ENCODE data around the gene FAAP20.

FAAP20 gene

DNA sequence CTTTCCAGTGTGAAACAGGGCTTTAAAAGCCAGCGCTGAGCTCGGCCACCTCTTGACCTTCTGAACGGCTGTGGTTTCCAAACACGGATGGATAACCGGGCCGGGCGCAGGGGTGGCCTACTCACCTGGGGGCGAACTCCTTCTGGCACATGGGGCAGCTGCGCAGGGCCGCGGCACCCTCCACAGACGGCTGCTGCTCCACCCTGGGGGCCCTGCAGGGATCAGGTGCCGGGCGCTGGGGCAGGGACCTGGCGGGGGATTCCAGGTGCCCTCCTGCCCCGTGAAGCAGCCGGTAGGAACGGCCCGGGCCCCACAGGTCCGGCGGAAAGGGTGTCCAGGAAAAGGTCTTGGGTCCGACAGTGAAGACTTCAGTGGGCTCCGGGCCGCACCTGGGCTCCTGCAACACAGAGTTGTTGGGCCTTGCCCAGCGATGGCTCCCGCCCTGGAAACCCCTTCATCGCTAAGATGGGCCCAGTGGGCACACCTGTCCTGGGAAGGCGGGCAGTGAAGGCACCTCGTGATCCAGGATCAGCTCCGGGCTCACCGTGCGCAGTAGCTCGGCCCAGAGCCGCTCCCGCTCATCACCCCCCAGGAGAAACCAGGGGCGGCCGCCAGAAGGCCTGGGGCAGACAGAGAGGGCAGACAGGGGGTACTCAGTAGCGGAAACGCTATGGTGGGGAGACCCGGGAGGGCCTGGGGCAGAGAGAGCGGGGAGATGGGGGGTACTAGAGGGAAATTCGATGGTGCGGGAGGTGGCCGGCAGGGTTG lies 874 bp downstream of the FAAP20 start:
- no peak for DNase-seq

DNA sequence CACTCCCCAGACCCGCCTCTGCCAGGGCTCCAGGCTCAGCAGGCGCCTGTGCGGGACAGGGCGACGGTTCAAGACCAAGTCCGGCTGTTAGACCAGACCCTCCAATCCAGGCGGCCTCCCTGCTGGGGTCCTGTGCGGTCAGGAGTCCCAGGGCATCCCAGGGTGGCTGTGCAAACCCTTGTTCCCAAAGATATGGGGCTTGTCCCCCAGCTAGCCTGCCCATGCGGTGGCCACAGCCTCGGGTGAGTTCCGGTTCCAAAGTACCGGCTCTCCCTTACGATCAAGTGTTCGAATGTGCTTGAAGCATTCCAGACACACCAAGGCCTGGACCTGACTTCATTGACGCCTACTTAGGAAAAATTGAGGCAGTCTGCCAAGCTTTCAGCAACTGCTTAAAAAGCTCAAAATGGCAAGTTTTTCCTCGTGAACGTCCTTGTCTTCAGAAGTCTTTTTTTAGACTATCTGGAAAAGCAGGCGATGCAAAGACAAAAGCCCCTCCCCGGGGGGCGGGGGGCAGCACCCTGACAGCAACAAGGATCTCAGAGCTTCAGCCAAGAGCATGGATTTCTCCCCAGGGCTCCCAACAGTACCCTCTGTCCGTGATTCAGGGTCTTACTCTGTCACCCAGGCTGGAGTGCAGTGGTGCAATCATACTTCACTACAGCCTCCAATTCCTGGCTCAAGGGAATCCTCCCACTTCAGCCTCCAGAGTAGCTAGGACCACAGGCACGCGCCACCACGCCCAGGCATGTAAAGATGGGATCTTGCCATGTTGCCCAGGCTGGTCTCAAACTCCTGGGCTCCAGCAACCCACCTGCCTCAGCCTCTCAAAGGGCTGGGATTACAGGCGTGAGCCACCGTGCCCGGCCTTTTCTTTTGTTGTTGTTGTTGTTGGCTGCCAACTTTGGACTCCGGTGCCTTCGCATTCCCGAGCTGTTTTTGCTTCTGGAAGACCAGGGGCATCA lies 2.3 kb downstream of the FAAP20 start:
- peak; percentile 58 for DNase-seq

DNA sequence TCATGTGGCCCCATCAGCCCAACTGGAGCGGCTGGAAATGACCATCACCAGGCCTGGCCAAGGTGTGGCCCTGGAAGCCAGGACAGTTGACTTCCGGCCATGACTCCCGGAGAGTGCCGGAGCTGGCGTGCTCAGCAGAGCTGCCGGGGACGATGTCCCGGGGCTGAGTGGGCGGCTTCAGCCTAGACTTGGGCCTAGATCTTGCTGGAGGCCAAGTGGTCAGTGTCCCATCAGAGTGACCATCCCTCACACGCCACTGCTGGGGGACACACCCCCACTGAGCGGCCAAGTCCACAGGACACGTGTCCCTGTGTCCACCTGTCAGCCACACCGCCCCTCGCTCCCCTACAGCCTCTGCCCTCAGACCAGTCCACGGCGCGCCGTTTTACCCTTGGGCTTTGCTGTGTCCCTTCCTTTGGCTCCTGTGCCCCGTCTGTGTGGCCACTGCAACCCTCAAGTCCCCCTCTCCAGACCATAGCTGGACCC lies 4.0 kb downstream of the FAAP20 start:
- no peak for DNase-seq

DNA sequence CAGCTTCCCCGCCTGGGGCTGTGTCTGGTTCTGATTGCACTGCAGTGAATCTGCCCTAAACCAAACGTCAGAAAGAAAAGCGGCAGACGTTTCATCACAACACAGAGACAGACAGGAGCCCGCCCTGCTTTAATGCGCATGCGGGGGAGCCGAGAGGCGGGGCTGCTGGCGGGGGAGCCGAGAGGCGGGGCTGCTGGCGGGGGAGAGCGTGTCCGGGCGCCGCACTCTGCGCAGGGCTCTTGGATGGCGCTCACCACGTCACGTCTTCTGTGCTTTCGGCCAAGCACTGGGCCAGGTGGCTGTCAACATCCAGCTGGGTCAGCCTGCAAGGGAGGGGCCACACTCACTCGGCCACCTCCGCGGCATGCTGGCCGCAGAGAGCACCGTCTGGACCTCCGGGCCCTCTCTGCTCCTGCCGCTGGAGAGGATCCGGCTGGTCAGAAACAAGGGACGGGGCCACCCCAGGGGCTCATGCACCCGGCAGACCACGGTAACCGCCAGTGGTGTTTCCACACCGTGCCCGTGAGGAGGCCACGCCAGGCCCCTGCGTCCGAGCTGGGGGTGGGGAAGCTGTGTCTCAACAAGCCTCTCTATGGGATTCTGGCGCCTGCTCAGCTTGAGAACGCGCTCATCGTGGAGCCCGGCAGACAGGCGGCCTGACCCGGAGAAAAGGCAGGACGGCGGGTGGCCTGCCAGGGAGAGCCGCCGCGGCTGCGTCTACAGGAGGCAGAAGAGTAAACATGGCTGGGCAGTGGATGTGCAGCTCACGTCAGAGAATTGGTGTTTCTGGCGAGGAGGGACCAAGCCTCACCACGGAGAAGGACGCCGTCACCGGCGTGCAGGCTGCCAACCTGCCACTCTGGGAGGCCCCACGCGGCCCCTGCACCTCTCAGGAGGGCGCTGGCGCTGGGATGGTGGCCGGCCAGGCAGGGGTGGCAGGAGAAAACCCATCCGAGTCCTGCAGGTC lies 4.8 kb downstream of the FAAP20 start:
- DNase-seq = peak; percentile 95

DNA sequence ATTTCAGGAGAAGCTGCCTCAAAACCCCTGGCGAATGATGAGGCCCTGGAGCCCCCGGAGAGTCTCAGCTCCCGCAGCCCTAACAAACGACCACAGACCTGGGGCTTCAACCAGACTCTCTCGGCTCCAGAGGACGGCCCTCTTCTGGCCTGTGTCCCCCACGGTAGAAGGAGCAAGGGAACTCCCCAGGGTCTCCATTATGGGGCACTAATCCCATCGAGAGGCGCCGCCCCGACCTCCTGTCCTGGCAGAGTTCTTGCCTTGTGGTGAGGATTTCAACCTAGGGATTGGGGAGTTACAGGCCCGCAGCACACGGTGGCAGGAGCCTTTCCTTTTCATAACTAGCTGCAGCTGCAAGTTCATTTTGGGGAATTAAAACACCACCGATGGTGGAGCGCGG lies 6.2 kb downstream of the FAAP20 start:
- no peak for DNase-seq

DNA sequence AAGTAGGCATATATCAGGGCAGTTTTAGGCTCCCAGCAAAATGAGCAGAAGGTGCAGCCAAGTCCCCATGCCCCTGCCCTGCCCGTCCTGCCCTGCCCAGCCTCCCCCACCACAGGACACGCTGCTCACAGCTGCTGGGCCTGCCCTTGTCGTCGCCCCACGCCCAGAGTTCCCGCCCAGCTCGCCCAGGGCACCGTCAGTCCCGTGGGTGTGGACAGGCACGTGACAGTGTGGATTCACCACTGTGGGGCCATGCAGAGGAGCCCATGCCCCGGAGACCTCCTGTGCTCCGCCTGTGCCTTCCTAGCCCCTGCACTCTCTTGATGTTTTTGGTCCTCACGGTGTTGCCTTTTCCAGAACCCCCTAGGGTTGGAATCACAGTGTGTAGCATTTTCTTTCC lies 7.0 kb downstream of the FAAP20 start:
- no peak for DNase-seq

DNA sequence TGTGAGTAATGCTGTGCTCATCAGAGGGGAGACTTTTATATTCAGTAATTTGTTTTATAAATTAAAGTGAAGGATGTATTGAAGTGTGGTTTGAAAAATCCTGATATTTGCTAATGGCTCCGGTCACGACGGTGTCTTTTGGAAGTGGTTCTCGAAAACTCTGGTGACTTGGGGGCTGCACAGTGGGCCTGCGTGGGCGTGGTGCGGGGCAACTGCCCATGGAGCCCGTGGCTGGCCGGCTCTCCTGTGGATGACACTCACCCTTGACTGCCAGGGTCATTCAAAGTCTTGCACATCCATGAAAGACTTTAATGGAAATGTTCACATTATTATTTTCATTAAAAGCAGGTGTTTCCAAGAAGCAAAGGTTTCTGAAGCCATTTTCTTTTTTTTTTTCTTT lies 7.7 kb downstream of the FAAP20 start:
- no peak for DNase-seq

DNA sequence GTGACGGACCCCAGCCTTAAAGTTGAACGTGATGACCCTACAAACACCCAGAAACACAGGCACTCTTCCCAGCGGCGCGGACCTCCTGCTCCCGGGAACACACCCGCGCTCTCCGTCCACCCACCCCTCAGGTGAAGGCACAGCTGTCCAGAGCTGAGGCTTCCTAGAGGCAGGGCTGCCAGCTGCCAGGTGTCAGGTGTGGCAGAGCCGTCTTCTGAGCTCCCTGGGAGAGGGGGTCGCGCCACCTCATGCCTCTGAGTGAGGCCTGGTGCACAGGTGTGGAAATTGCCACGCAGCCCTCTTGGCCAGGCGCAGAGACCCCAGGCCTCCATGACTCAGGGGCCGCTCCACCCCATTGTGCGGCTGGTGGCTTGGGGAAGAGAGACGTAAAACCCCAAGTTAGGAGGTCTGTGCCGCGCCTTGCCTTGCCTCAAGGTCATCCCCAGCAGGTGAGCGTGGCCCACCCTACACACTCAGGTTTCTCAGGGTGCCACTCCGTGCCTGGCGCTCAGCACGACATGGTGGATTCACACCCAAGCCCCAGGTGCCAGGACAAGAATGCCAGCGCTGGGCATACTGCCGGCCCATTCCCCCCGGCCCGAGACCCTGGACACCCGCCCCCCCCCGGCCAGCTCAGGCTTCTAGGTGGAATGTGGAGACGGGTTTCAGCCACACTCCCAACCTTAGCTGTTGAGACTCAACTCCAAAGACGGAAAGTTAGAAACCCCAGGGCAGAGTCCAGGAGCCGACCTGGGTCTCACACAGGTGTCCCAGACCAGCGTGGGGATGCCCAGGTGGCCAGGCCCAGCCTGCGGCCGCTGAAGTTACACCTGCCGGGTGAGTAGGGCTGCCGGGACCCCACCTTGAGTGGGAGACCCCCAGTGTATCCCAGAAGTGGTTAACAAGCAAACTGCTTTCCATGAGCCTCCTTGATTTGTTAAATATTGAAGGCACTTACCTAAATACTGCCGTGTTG lies 8.4 kb downstream of the FAAP20 start:
- no peak for DNase-seq

DNA sequence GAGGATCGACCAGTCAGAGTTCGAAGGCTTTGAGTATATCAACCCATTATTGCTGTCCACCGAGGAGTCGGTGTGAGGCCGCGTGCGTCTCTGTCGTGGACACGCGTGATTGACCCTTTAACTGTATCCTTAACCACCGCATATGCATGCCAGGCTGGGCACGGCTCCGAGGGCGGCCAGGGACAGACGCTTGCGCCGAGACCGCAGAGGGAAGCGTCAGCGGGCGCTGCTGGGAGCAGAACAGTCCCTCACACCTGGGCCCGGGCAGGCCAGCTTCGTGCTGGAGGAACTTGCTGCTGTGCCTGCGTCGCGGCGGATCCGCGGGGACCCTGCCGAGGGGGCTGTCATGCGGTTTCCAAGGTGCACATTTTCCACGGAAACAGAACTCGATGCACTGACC lies 9.6 kb downstream of the FAAP20 start:
- DNase-seq = no peak

DNA sequence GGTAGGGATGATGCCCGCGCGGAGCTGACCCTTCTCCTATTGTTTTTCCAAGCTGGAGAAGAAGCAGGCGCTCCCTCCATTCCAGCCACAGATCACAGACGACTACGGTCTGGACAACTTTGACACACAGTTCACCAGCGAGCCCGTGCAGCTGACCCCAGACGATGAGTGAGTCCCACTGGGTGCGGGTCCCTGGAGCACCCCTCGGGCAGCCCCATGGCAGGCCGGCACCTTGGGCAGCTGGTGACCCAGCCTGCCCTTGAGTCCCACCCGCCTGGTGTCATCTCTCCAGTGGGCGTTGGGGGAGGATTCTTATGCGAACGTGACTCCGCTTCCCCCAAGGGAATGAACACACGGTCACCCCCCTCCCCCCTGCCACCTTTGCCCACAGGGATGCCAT lies 10.0 kb downstream of the FAAP20 start:
- DNase-seq = no peak

DNA sequence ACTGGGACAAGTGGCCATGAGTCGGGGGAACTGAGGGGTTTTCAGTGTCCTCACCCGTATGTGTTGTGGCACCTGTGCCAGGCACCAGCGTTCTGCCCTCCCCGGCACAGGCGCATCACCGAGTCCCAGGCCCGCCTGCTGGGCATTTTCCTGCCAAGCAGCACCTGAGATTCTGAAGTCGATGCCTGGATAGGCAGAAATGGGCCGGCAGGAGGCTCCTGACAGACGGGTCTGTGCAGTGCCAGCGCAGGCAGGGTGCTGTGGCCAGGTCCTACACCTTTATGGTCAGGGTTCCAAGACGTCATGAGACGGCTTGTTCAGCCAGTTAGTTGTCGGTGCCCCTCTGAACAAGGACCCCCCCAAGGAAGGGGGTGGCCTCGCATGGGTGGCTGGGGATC lies 10.6 kb downstream of the FAAP20 start:
- no peak for DNase-seq

DNA sequence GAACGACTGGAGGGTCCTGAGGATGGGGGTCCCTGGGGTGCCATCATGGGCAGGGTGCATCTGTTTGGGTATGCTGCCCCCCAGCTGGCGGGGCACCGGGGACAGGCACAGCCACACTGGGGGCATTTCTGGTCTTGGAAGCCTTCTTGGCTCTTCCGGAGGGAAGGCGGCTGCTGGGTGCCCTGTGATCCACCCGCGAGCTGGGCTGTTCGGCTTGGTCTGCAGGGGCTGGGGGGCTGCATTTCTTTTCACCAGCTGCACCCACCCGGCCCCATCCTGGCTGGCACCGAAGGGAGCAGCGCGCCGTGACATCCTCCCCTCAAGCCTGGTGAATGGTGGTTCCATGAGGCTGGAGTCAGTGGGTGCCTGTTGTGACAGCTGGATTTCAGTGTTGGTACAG lies 12.2 kb downstream of the FAAP20 start:
- no peak for DNase-seq

DNA sequence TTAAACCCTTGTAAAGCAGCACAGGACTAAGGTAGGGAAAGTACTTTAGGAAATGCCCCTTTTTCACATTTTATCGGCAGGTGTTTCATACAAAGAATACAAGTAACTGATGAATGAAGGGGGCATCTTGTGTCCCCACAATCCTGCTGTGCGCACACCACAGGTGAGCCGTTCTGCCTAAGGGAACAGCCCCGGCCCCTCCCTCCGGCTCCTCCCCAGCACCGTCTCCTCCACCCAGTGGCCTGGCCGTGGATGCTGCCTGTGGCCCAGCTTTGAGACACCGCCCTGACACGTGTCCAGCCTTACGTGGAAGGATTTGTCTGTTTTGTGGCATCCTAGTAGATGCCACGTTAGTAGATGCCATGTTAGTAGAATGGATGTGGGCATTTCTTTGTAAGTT lies 12.8 kb downstream of the FAAP20 start:
- DNase-seq = no peak

DNA sequence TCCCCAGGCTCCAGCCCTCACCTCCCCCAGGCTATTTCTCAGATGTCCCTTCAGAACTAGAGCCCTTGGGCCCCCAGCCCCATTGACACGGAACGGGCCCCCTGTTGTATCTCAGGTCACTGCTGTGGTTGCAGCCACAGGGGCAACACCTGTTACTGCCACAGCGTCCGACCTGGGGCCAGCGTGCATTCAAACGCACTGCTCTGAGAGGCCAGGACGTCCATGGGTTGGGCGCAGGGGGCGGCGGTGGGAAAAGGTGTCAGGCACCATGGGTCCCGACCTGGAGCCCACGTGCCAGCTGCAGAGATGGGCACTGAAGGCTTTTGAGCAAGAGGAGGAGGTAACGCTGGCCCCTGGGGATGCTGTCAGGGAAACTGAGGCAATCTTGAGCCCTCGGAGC lies 13.3 kb downstream of the FAAP20 start:
- no peak for DNase-seq

DNA sequence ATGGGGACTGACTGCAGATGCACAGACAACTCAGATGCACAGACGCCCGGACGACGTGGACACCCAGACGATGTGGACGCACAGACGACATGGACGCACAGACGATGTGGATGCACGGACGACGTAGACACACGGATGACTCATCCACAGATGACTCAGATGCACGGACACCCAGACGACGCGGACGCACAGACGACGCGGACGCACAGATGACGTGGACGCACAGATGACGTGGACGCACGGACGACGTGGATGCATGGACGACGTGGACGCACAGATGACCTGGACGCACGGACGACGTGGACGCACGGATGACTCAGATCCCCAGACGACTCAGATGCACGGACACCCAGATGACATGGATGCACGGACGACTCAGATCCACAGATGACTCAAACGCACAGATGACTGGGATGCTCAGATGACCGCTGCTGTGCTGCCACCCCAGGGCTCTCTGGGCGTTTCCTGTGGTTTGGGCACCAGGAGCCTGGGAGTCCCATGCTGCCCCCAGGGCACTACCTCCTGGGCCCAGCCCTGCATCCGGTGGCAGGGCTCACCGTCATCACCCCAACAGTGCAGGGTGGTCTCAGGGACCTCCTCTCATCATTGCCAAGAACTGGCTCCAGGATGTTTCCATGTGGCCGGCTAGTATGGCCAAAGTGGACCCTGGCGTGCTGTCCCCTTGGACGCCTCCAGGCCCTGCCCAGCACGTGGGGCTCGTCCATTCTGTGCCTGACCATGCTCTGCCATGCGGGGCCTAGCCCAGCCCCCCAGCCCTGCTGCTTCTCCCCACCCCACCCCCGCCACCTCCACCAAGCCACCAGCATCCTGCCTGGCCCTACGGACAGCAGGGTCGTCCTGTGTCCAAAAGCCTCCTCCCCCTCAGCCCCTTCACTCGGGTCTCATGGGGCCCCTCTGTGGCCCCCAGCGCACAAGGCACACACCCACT lies 14.0 kb downstream of the FAAP20 start:
- DNase-seq = no peak

DNA sequence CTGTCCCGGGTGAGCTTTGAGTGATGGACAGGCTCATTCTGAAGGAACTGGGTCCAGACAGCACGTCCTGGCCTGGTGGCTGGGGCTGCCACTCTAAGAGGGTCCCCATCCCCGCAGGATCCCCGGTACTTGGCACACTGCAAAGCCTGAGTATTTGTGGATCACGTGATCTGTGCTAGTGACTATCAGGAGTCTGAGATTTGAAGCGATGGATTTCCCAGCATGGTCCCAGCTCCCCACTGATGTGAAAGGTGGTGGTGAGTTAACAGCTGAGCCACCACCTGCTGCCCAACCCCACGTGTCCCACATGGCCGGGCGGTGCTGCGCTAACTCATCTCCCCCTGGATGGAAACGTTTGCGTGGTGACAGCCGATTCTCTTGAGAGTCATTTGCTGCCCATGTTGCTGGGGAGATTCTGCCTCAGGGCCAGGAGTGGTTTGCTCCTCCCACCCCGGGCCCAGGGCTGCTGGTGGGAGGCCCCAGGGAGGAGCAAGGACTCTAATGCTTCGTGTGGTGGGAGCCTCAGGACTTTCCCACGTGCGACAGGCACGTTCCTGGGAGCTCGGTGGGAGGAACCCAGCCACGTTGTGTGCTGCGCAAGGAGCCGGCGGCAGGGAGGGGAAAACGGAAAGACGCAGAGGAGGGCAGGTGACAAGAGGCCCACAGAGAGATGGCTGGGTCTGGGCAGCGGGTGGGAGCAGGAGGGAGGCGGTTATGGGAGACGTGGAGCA lies 15.1 kb downstream of the FAAP20 start:
- DNase-seq = no peak

DNA sequence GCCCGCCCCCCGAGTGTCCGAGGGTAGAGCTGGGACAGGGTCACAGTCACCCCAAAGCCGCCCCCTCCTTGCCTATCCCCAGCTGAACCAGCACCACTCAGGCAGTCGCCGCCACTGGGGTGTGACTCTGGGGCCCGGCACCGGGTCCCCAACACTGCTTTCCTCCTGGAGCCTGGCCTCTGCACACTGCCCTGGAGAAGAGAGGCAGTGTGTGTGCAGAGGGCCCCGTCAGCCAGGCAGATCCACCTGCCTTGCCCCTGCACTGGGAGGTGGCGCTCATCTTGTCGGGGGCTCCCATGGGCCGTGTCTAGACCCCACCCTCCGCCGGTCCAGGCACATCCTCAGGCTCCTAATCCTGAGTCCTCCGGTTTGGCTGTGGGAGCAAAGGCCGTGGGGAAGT lies 15.7 kb downstream of the FAAP20 start:
- no peak for DNase-seq

DNA sequence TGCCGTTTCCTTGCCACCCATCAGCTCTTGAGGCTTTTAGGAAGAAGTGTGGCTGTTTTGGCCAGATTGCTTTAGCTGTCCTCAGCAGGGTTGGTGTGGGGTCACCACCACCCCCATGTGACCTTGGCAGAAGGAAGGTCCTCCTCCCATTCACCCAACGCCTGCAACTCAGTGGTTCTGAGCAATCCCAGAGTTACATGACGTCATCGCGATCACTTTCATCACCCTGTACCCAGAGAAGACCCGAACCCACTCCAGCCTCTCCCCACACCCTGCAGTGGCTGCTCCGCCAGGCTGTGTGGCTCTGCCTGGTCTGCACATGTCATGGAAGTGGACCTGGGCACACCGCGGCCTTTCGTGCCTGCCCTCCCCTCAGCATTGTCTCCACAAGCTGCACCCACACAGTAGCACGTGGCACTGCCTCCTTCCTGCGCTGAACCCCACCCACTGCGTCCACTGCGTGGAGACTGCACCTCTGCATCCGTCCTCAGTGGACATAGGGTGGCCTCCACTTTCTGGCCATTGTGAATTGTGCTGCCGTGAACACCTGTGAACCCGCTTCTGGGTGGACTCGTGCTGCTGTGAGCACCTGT lies 16.5 kb downstream of the FAAP20 start:
- no peak for DNase-seq

DNA sequence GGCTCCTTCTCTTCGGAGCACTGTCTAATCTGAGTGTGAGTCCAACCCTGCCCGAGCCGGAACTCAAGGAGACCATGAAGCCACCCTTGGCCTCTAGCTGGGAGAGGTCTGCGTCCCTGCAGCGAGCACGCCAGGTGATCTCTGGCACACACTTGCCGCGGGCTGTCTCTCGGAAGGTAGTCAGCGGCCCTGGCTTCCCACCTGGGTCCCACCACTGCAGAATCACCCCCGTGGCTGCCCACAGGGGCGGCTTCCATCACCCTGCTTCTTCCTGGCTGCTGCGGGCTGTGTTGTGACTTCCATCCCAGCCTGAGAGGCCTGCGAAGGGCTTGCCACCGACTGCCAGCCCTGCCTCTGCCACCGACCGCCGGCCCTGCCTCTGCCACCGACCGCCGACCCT lies 17.0 kb downstream of the FAAP20 start:
- no peak for DNase-seq
